ENCODE results near the gene MRS2.

MRS2 gene

DNA sequence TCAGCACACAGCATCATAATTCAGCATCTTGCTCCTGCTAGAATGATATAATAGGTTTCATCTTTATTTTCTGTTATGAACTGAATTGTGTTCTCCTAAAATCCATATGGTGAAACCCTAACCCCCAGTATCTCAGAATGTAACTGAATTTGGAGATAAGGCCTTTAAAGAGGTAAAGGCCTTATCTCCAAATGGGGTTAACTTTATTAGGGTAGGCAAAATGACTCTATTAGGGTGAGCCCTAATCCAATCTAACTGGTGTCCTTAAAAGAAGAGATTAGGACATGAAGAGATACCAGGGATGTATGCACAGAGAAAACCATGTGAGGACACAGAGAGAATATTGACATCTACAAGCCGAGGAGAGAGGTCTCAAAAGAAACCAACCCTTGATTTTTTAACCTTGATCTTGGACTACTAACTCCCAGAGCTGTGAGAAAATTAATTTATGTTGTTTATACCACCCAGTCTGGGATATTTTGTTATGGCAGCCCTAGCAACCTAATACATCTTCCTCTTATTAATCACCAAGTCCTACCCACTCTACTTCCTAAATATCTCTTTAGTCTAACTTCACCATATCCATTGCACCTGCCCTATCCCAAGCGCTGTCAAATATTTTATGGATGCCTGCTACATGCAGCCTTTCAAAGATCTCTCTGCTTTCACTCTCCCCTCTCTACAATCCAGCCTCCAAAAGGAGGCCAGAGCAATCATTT lies 8.5 kb upstream of the MRS2 start:
- Histone ChIP-seq H3K9me2 (replicated peaks; ENCODE audit: insufficient read depth, low read length) (no peaks in the 10 kb centered on the region), H3K4me3 (ENCODE audit: insufficient read depth, low read length, poor library complexity, severe bottlenecking) (no peak overlapping the region), H3K79me2 (ENCODE audit: insufficient read depth, low read length) (no peaks in the 10 kb centered on the region), H3K9me3 (ENCODE audit: insufficient read depth, low read length) (peaks cover 13% of the 10 kb centered on the region; the same call in 1 of the 2 replicates), H3K27me3 (ENCODE audit: low read length) (no peaks in the 10 kb centered on the region), H3K4me2 (ENCODE audit: low read depth, low read length, poor library complexity, severe bottlenecking) (no peak overlapping the region), H3K27ac (ENCODE audit: low read depth, low read length) (no peak overlapping the region), H4K20me1 (ENCODE audit: low read depth, low read length) (no peaks in the 10 kb centered on the region), H3K9ac (ENCODE audit: low read length) (no peak overlapping the region), H3K36me3 (ENCODE audit: low read length) (no peaks in the 10 kb centered on the region), H2AFZ (ENCODE audit: low read depth, low read length, severe bottlenecking) (no peak overlapping the region), H3F3A (ENCODE audit: insufficient read depth) (no peaks in the 10 kb centered on the region)
- TF ChIP-seq EZH2phosphoT487 (conservative IDR thresholded peaks at IDR 0.05; ENCODE audit: low read length): no peak
- TF ChIP-seq, protein P1, sequence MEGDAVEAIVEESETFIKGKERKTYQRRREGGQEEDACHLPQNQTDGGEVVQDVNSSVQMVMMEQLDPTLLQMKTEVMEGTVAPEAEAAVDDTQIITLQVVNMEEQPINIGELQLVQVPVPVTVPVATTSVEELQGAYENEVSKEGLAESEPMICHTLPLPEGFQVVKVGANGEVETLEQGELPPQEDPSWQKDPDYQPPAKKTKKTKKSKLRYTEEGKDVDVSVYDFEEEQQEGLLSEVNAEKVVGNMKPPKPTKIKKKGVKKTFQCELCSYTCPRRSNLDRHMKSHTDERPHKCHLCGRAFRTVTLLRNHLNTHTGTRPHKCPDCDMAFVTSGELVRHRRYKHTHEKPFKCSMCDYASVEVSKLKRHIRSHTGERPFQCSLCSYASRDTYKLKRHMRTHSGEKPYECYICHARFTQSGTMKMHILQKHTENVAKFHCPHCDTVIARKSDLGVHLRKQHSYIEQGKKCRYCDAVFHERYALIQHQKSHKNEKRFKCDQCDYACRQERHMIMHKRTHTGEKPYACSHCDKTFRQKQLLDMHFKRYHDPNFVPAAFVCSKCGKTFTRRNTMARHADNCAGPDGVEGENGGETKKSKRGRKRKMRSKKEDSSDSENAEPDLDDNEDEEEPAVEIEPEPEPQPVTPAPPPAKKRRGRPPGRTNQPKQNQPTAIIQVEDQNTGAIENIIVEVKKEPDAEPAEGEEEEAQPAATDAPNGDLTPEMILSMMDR (IDR thresholded peaks at IDR 0.05; ENCODE audit: insufficient read depth, low read length, poor library complexity, severe bottlenecking): no peak

DNA sequence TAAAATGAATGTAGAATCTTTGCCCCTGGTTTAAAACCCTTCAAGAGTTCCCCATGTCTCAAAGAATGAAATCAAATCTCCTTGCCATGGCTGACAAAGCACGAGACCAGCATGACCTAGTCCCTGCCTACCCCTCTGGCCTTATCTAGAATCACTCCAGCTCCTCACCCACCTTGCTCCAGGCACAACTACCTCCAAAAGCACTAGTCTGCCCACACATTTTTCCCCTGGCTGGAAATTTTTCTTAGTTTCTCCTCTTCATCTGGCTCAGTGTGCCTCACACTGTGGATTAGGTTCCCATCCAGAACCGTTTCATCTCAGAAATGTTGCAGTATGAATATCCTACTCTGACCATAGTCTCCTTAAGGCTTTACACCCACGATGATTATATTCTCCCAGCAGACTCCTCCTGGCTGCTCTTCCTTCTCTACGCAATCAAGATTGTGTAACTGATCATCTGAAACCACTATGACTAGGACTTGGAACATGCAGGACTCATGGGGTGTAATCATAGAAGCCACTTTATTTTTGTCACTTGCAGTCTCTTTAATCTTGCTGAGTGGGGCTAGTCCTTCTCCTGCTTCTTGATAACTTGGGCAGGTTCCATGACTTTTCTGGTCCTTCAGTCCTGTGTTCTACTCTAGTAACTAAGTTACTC lies 7.8 kb upstream of the MRS2 start:
- Histone ChIP-seq H3K9ac (ENCODE audit: low read length) (no peak overlapping the region), H3K9me2 (replicated peaks; ENCODE audit: insufficient read depth, low read length) (no peaks in the 10 kb centered on the region), H3K4me2 (ENCODE audit: low read depth, low read length, poor library complexity, severe bottlenecking) (no peak overlapping the region), H3K4me3 (ENCODE audit: insufficient read depth, low read length, poor library complexity, severe bottlenecking) (no peak overlapping the region), H3F3A (ENCODE audit: insufficient read depth) (no peaks in the 10 kb centered on the region), H3K79me2 (ENCODE audit: insufficient read depth, low read length) (no peaks in the 10 kb centered on the region), H3K36me3 (ENCODE audit: low read length) (no peaks in the 10 kb centered on the region), H3K9me3 (ENCODE audit: insufficient read depth, low read length) (peaks cover 13% of the 10 kb centered on the region; the same call in 1 of the 2 replicates), H4K20me1 (ENCODE audit: low read depth, low read length) (no peaks in the 10 kb centered on the region), H3K27ac (ENCODE audit: low read depth, low read length) (no peak overlapping the region), H2AFZ (ENCODE audit: low read depth, low read length, severe bottlenecking) (no peak overlapping the region), H3K27me3 (ENCODE audit: low read length) (no peaks in the 10 kb centered on the region)
- no peak for TF ChIP-seq EZH2phosphoT487 (conservative IDR thresholded peaks at IDR 0.05; ENCODE audit: low read length)
- TF ChIP-seq, protein P1 (IDR thresholded peaks at IDR 0.05; ENCODE audit: insufficient read depth, low read length, poor library complexity, severe bottlenecking): no peak

DNA sequence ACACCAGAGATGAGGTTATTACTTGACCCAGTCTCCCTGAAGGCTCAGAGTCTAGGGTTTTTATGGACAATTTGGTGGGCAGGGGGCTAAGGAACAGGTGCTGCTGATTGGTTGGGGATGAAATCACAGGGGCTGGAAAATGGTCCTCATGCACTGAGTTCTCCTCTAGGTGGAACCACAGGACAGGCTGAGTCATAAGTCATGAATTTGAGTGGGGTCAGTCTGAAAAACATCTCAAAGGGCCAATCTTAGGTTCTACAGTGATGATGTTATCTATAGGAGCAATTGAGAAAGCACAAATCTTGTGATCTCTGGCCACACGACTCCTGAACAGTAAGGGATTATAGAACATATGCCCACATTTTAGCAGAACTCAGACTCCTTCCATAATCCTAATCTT lies 5.9 kb upstream of the MRS2 start:
- Histone ChIP-seq H3K27me3 (ENCODE audit: low read length) (no peaks in the 10 kb centered on the region), H3K9me3 (ENCODE audit: insufficient read depth, low read length) (peaks cover 13% of the 10 kb centered on the region; the same call in 1 of the 2 replicates), H2AFZ (ENCODE audit: low read depth, low read length, severe bottlenecking) (no peak overlapping the region), H4K20me1 (ENCODE audit: low read depth, low read length) (no peaks in the 10 kb centered on the region), H3K4me3 (ENCODE audit: insufficient read depth, low read length, poor library complexity, severe bottlenecking) (no peak overlapping the region), H3F3A (ENCODE audit: insufficient read depth) (no peaks in the 10 kb centered on the region), H3K9ac (ENCODE audit: low read length) (no peak overlapping the region), H3K9me2 (replicated peaks; ENCODE audit: insufficient read depth, low read length) (no peaks in the 10 kb centered on the region), H3K4me2 (ENCODE audit: low read depth, low read length, poor library complexity, severe bottlenecking) (no peak overlapping the region), H3K79me2 (ENCODE audit: insufficient read depth, low read length) (no peaks in the 10 kb centered on the region), H3K36me3 (ENCODE audit: low read length) (no peaks in the 10 kb centered on the region), H3K27ac (ENCODE audit: low read depth, low read length) (no peak overlapping the region)
- TF ChIP-seq, protein P1 (IDR thresholded peaks at IDR 0.05; ENCODE audit: insufficient read depth, low read length, poor library complexity, severe bottlenecking): no peak
- no peak for TF ChIP-seq EZH2phosphoT487 (conservative IDR thresholded peaks at IDR 0.05; ENCODE audit: low read length)

Data from SU-DHL-6 (cell line).